Esophagus squamous epithelium (tissue), 5 donors: Measurements from ENCODE around the gene MBOAT2. TPM values are rescaled to one million over a fixed set of nuclear protein-coding genes. Genes with fewer than 3 reads are reported as not detected.

Source experiments
- DNase-seq: peaks from one replicate; lab custom pipeline; 2025; lab: John Stamatoyannopoulos, UW
- H3K27ac ChIP-seq, 4 donors: fragments of 200-600 bp; sonication (generic); one replicate each; pipeline ENCODE4 v1.5.1; 2016 to 2019; ENCODE audit warnings: mild to moderate bottlenecking in 1 of 4
- H3K27me3 ChIP-seq, 4 donors: fragments of 200-600 bp; sonication (generic); 1 replicate in 3 of 4; 2 replicates in 1 of 4; pipeline versions ENCODE4 v1.5.1 to v1.6.0; 2017 to 2021; ENCODE audit warnings: antibody characterized with exemption in 1 of 4
- H3K36me3 ChIP-seq, 3 donors: fragments of 200-600 bp; sonication (generic); one replicate each; pipeline ENCODE4 v1.5.1; 2016 to 2019
- H3K4me1 ChIP-seq, 3 donors: fragments of 200-600 bp; sonication (generic); one replicate each; pipeline ENCODE4 v1.5.1; 2017 to 2019
- H3K4me3 ChIP-seq, 4 donors: fragments of 200-600 bp; sonication (generic); 1 replicate in 3 of 4; 2 replicates in 1 of 4; pipeline ENCODE4 v1.5.1; 2016 to 2019; ENCODE audit warnings: mild to moderate bottlenecking in 2 of 4, moderate library complexity in 1 of 4
- H3K9me3 ChIP-seq, 3 donors: fragments of 200-600 bp; sonication (generic); one replicate each; pipeline ENCODE4 v1.5.1; 2016 to 2019
- CTCF ChIP-seq, 6 experiments: fragments of 450-650 bp in 4 of 6; fragments of 200-600 bp in 2 of 6; sonication (generic) in 2 of 6; IDR thresholded peaks; one replicate each; pipeline ENCODE4 v1.5.1; 2016 to 2019; ENCODE audit warnings: antibody characterized with exemption in 6 of 6, mild to moderate bottlenecking in 4 of 6, moderate library complexity in 4 of 6
- POLR2A ChIP-seq, 4 donors: fragments of 450-650 bp; IDR thresholded peaks; one replicate each; pipeline ENCODE4 v1.6.1; 2017; ENCODE audit warnings: antibody characterized with exemption in 4 of 4, mild to moderate bottlenecking in 4 of 4, moderate library complexity in 3 of 4
- WGBS, 2 donors: methylation state at CpG; one replicate each; pipeline ENCODE4 v1.1.5; 2018; 5-methylcytosine and 5-hydroxymethylcytosine counted together
- intact Hi-C: fragments of 100-400 bp; cut with DNase I; formaldehyde crosslinking; loops from one replicate; pipeline ENCODE4 v1.15.0; 2022
- total RNA-seq, 4 donors: library from RNA; depleted of rRNA; stranded (reverse); fragments of >200 nt; gene quantifications; one replicate each; pipeline ENCODE4 v1.1.0, GENCODE V29; 2016
- donor health status: DM: yes; HTN: yes; CAD: no.

Gene MBOAT2
- total RNA-seq, 4 donors from 2014 or later: 56.6 to 110 (median 73.1) TPM

DNA sequence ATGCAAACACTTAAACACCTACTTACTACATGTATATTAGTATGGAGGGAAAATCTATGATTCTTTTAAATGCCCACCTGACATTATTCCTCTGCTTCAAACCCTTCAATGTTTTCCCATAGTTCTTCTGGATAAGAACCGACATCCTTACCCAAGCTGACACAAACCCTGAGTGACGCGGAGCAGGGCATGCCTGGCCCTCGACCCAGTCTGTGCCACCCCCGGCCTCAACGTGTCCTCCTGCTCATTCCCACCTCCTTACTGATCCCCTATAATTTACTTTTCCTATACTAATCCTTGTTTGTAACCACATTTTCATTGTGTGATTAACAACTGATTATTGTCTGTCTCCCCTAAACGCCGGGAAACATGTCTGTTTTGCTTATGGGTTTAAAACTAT, 183.5 kb downstream of the MBOAT2 start:
- no peaks in the 10 kb centered on the region for H3K27me3 ChIP-seq
- no peak for TF ChIP-seq CTCF (IDR thresholded peaks at IDR 0.05)
- no peak for TF ChIP-seq POLR2A (IDR thresholded peaks at IDR 0.05)
- 88 to 93% methylated on average over 8 of the region's 8 CpGs for WGBS, 2 donors
- H3K4me3 ChIP-seq: no peak overlapping the region
- H3K36me3 ChIP-seq: peaks cover 0 to 70% (median 0%) of the 10 kb centered on the region in 3 donors
- intact Hi-C loops: no loop called here
- no peaks in the 10 kb centered on the region for H3K9me3 ChIP-seq
- DNase-seq: no peak
- no peak overlapping the region for H3K27ac ChIP-seq
- peaks cover 11 to 20% (median 13%) of the 10 kb centered on the region in 3 donors for H3K4me1 ChIP-seq

DNA sequence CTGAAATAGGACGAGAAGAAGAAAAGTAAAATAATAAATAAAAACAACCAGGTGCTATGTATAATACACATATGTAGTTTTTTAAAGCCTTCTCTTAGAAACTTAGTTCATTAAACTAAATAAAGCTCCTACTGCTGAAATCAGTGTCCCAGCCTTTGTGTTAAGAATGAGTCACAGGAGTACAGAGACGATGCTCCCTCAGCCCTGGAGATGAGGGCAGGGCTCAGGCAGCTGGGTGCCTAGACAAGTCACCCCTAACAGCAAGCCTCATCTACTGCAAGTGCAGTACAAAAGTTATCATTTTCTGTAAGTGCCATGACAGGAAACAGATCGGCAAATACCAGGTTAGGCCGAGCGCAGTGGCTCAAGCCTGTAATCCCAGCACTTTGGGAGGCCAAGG, 184.3 kb downstream of the MBOAT2 start:
- Histone ChIP-seq H3K27ac (no peak overlapping the region), H3K9me3 (no peaks in the 10 kb centered on the region), H3K27me3 (no peaks in the 10 kb centered on the region), H3K36me3 (peaks cover 0 to 70% (median 0%) of the 10 kb centered on the region in 3 donors), H3K4me1 (peaks cover 11 to 20% (median 13%) of the 10 kb centered on the region in 3 donors), H3K4me3 (no peak overlapping the region)
- 77 to 78% methylated on average over 4 to 5 of the region's 5 CpGs for WGBS, 2 donors
- no peak for DNase-seq
- intact Hi-C loops: no loop called here
- TF ChIP-seq CTCF (IDR thresholded peaks at IDR 0.05) (no peak), POLR2A (IDR thresholded peaks at IDR 0.05) (no peak)

DNA sequence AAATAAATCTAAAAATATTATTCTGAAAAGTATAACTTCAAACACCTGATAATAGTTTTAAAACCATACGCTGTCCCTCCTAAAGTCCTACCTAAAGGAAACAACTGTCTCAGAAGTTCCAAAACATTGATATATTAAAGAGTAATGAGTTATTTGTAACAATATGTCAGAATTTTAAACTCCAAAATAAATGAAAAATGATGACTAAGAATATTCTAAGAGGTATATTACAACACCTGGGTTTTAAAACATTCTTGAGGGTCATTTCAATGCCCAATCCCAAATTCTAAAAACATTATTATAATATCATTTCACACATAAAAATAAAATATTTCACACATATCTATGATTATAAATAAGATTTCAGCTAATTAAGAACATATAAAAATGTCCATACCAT, 186.3 kb downstream of the MBOAT2 start:
- intact Hi-C loops: no loop called here
- TF ChIP-seq CTCF (IDR thresholded peaks at IDR 0.05) (no peak), POLR2A (IDR thresholded peaks at IDR 0.05) (no peak)

DNA sequence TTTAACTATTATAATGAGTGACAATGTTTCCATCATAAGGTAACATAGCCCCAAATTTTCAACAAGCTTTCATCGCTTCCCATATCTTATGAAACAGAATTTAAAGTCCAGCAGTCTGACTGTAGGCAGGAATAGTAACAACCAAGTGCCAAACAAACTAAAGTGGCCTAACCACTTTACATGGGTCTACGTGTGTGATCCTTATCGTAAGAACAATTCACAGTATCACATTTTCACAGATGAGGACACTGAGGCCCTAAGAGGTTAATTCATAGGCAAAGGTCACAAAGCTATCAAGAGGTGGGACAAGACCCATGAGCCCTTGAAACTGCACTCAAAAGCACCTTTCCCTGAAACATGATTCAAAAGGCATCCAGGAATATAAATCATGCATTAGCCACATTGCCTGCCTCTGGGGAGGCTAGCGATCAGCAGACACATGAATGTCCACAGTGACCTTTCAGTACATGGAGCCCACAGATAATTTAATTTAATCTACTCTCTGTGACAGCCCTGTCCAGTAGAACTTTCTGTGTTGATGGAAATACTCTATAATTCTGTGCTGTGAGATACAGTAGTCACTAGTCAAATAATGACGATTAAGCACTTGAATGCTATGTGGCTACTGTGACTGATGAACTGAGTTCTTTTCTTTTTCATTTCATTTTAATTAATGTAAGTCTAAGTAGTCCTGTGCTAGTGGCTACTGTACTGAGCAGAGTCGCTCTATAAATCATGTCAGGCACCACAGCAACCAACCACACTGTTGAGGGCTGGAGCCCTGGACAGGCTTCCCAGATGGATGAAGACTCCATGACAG, 196.4 kb downstream of the MBOAT2 start:
- WGBS, 2 donors: 92 to 98% methylated on average over 5 of the region's 6 CpGs
- no peak for DNase-seq
- Histone ChIP-seq H3K36me3 (peaks cover 7 to 84% (median 16%) of the 10 kb centered on the region in 3 donors), H3K4me1 (peaks cover 0 to 21% (median 0%) of the 10 kb centered on the region in 3 donors), H3K4me3 (no peak overlapping the region), H3K9me3 (no peaks in the 10 kb centered on the region), H3K27me3 (no peaks in the 10 kb centered on the region), H3K27ac (no peak overlapping the region)
- intact Hi-C loops: no loop called here
- TF ChIP-seq CTCF (IDR thresholded peaks at IDR 0.05) (no peak), POLR2A (IDR thresholded peaks at IDR 0.05) (no peak)

More for the DNA sequence above, 186.3 kb downstream of the MBOAT2 start:
- Histone ChIP-seq H3K4me3 (no peak overlapping the region), H3K27me3 (no peaks in the 10 kb centered on the region), H3K36me3 (peaks cover 0 to 81% (median 0%) of the 10 kb centered on the region in 3 donors), H3K4me1 (peaks cover 7 to 14% (median 9%) of the 10 kb centered on the region in 3 donors), H3K9me3 (no peaks in the 10 kb centered on the region), H3K27ac (no peak overlapping the region)
- no peak for DNase-seq
- WGBS, 2 donors: 96 to 97% methylated on average over 1 of the region's 1 CpG
